Activated CD8-positive, alpha-beta T cell treated with anti-CD3 and anti-CD28 coated beads for 36 hours (primary cell): Measurements from ENCODE around the gene MDP1. TPM values are rescaled to one million over a fixed set of nuclear protein-coding genes. Genes with fewer than 3 reads are reported as not detected.
A peak's percentile ranks its signal among the peaks of the same experiment; 100 is the strongest.
"Not testable (repeated sequence)": the region's sequence is repeated elsewhere in the genome, so short reads cannot be mapped to it uniquely, and the experiment has no call there.

Experiments
- ATAC-seq: fragments of 200-7000 bp; cut with Tn5 transposase; one replicate; pipeline ENCODE4 v1.10.0; 2021; ENCODE audit warnings: mild to moderate bottlenecking, moderate library complexity
- CTCF ChIA-PET: fragments of 350-600 bp; sonication (Branson Sonifier 250); formaldehyde crosslinking; loops from one replicate; lab custom pipeline; 2021; ENCODE audit warnings: antibody characterized with exemption; lab: Charles Lee
- POLR2A ChIA-PET: fragments of 350-600 bp; sonication (Branson Sonifier 250); formaldehyde crosslinking; loops from one replicate; lab custom pipeline; 2021; ENCODE audit warnings: antibody characterized with exemption; lab: Charles Lee
- DNase-seq: peaks from one replicate; pipeline ENCODE4 v3.0.0-alpha.2; 2020
- H3K27ac Mint-ChIP-seq: one replicate; pipeline ENCODE4 v1.8.0; 2021; ENCODE audit warnings: mild to moderate bottlenecking, mixed read lengths
- H3K27me3 Mint-ChIP-seq: one replicate; pipeline ENCODE4 v1.8.0; 2021; ENCODE audit warnings: mixed read lengths
- H3K36me3 Mint-ChIP-seq: one replicate; pipeline ENCODE4 v1.8.0; 2021; ENCODE audit warnings: low read depth, mixed read lengths
- H3K4me1 Mint-ChIP-seq: one replicate; pipeline ENCODE4 v1.8.0; 2021; ENCODE audit warnings: low read depth, mixed read lengths
- H3K4me3 Mint-ChIP-seq: one replicate; pipeline ENCODE4 v1.8.0; 2021; ENCODE audit warnings: mild to moderate bottlenecking, moderate library complexity, mixed read lengths
- H3K9me3 Mint-ChIP-seq: one replicate; pipeline ENCODE4 v1.8.0; 2021; ENCODE audit warnings: mixed read lengths
- CTCF ChIP-seq: fragments of 200-600 bp; IDR thresholded peaks from one replicate; pipeline ENCODE4 v1.8.0; 2022; ENCODE audit warnings: antibody characterized with exemption, mild to moderate bottlenecking
- intact Hi-C: fragments of 100-400 bp; cut with micrococcal nuclease; formaldehyde crosslinking; loops from one replicate; pipeline ENCODE4 v1.10.0; 2022
- total RNA-seq, 2 experiments: library from RNA; stranded (reverse); gene quantifications; one replicate each; pipeline ENCODE4 v1.2.3, GENCODE V29; 2021

MDP1 gene
- total RNA-seq, 2 experiments from 2014 or later = 11.2 to 11.3 TPM

GRCh38 chr14:24226473-24226872 lies 10.6 kb upstream of the MDP1 start:
- Mint-ChIP-seq H3K9me3 (no peaks in the 10 kb centered on the region), H3K4me1 (peaks cover 30% of the 10 kb centered on the region), H3K4me3 (no peak overlapping the region), H3K36me3 (peaks cover 17% of the 10 kb centered on the region), H3K27ac (no peak overlapping the region), H3K27me3 (no peaks in the 10 kb centered on the region)
- no peak for DNase-seq
- no peak for ATAC-seq
- intact Hi-C loops = no loop called here
- CTCF ChIA-PET = interaction anchor here (1.2 to 3.2 kb wide), 5 partner anchors 10 to 81 kb away, joined by 3 to 10 read pairs (median 5); partner anchors contain the start of genes CIDEB, MDP1 and TINF2
- TF ChIP-seq CTCF = no peak
- POLR2A ChIA-PET = interaction anchor here (0.8 kb wide), 1 partner anchor 17 kb away, joined by 3 read pairs; no protein-coding TSS in a partner anchor

- TF ChIP-seq CTCF = no peak
- intact Hi-C loops = no loop called here
- ChIA-PET CTCF (interaction anchor here (1.2 to 3.2 kb wide), 3 partner anchors 9 to 27 kb away, joined by 3 to 10 read pairs (median 3); partner anchors contain the start of gene MDP1), POLR2A (interaction anchor here (1.0 to 1.1 kb wide), 3 partner anchors 9 to 34 kb away, joined by 3 read pairs; partner anchors contain the start of gene CHMP4A)
- Mint-ChIP-seq H3K27ac (no peak overlapping the region), H3K4me1 (peaks cover 24% of the 10 kb centered on the region), H3K27me3 (no peaks in the 10 kb centered on the region), H3K4me3 (no peak overlapping the region), H3K36me3 (peaks cover 17% of the 10 kb centered on the region), H3K9me3 (no peaks in the 10 kb centered on the region)
- DNase-seq (no peak), ATAC-seq (no peak)
These were observed 8.8 kb upstream of the MDP1 start for GRCh38 chr14:24224618-24225071.

GRCh38 chr14:24222987-24223386 lies 7.1 kb upstream of the MDP1 start:
- ChIA-PET POLR2A (interaction anchor here (0.6 kb wide), 1 partner anchor 61 kb away, joined by 3 read pairs; no protein-coding TSS in a partner anchor), CTCF (interaction anchor here (0.6 kb wide), 1 partner anchor 110 kb away, joined by 4 read pairs; no protein-coding TSS in a partner anchor)
- H3K36me3 Mint-ChIP-seq = peaks cover 11% of the 10 kb centered on the region
- H3K27me3 Mint-ChIP-seq, ATAC-seq, intact Hi-C loops, H3K4me3 Mint-ChIP-seq, H3K27ac Mint-ChIP-seq, H3K9me3 Mint-ChIP-seq, DNase-seq: not testable (repeated sequence)
- H3K4me1 Mint-ChIP-seq = peaks cover 22% of the 10 kb centered on the region

- intact Hi-C loops = no loop called here
- no peak overlapping the region for H3K4me3 Mint-ChIP-seq
These were observed 3.7 kb upstream of the MDP1 start for GRCh38 chr14:24219521-24219920.

GRCh38 chr14:24219080-24219479 lies 3.2 kb upstream of the MDP1 start:
- H3K36me3 Mint-ChIP-seq = peaks cover 10% of the 10 kb centered on the region
- peaks cover 22% of the 10 kb centered on the region for H3K4me1 Mint-ChIP-seq
- ATAC-seq = no peak
- TF ChIP-seq CTCF = no peak
- ChIA-PET CTCF (interaction anchor here (0.9 to 2.6 kb wide), 3 partner anchors 10 to 89 kb away, joined by 3 to 12 read pairs (median 6); partner anchors contain the start of gene CIDEB), POLR2A (interaction anchor here (1.1 to 1.3 kb wide), 2 partner anchors 16 to 58 kb away, joined by 3 read pairs; partner anchors contain the start of gene IRF9)
- H3K27ac Mint-ChIP-seq = no peak overlapping the region
- no peaks in the 10 kb centered on the region for H3K9me3 Mint-ChIP-seq
- H3K4me3 Mint-ChIP-seq = no peak overlapping the region
- no peak for DNase-seq
- intact Hi-C loops = no loop called here
- H3K27me3 Mint-ChIP-seq = no peaks in the 10 kb centered on the region

More at GRCh38 chr14:24219521-24219920, 3.7 kb upstream of the MDP1 start:
- Mint-ChIP-seq H3K27me3 (no peaks in the 10 kb centered on the region), H3K27ac (no peak overlapping the region), H3K4me1 (peaks cover 19% of the 10 kb centered on the region), H3K9me3 (no peaks in the 10 kb centered on the region), H3K36me3 (peaks cover 9% of the 10 kb centered on the region)
- POLR2A ChIA-PET = interaction anchor here (0.7 to 1.3 kb wide), 5 partner anchors 9 to 58 kb away, joined by 3 to 5 read pairs (median 3); partner anchors contain the start of gene IRF9
- ATAC-seq (no peak), DNase-seq (no peak)
- TF ChIP-seq CTCF = no peak
- CTCF ChIA-PET = interaction anchor here (0.7 to 2.6 kb wide), 5 partner anchors 9 to 89 kb away, joined by 3 to 12 read pairs (median 6); partner anchors contain the start of genes CIDEB and TINF2

- Mint-ChIP-seq H3K27ac (peak overlapping the region; percentile 98), H3K36me3 (peaks cover 26% of the 10 kb centered on the region), H3K4me1 (peaks cover 33% of the 10 kb centered on the region)
- ChIA-PET POLR2A (interaction anchor here (1.3 to 1.7 kb wide), 3 partner anchors 10 to 16 kb away, joined by 4 to 11 read pairs (median 5); partner anchors contain the start of gene GMPR2), CTCF (interaction anchor here (1.0 to 2.0 kb wide), 5 partner anchors 8 to 84 kb away, joined by 3 to 21 read pairs (median 8); partner anchors contain the start of genes IRF9 and TINF2)
- DNase-seq, ATAC-seq, H3K9me3 Mint-ChIP-seq, H3K4me3 Mint-ChIP-seq, H3K27me3 Mint-ChIP-seq, intact Hi-C loops: not testable (repeated sequence)
These were observed 1.0 kb upstream of the MDP1 start for GRCh38 chr14:24216876-24217275.
